Measurements from ENCODE around the gene KCTD1. TPM values are rescaled to one million over a fixed set of nuclear protein-coding genes. Genes with fewer than 3 reads are reported as not detected.
"Not testable (repeated sequence)": the region's sequence is repeated elsewhere in the genome, so short reads cannot be mapped to it uniquely, and the experiment has no call there.

KCTD1 gene
- total RNA-seq, 2 donors from 2014 or later = 12.2 to 36.3 TPM

GRCh38 chr18:26442126-26442525 is 106.2 kb downstream of the KCTD1 start:
- 43 to 51% methylated on average over 3 of the region's 3 CpGs for WGBS, 2 donors
- no peak for DNase-seq
- H3K36me3 ChIP-seq (replicated peaks in 1 of 2; ENCODE audit: insufficient read depth in 1 of 2, low read depth in 2 of 2) = no peaks in the 10 kb centered on the region
- H3K4me1 ChIP-seq = no peaks in the 10 kb centered on the region
- H3K27ac ChIP-seq = no peak overlapping the region
- intact Hi-C loops (cut with DNase I) = no loop called here
- H3K9me3 ChIP-seq = no peaks in the 10 kb centered on the region
- ATAC-seq = no peak
- TF ChIP-seq CTCF (IDR thresholded peaks at IDR 0.05) (no peak), POLR2A (IDR thresholded peaks at IDR 0.05) (no peak)
- no peaks in the 10 kb centered on the region for H3K27me3 ChIP-seq
- H3K4me3 ChIP-seq = no peak overlapping the region

- 45 to 50% methylated on average over 8 of the region's 8 CpGs for WGBS, 2 donors
- ATAC-seq (peak; percentile 71), DNase-seq (peak in 1 of 4 donors; percentile 13)
- no peaks in the 10 kb centered on the region for H3K4me1 ChIP-seq
- H3K4me3 ChIP-seq = no peak overlapping the region
- H3K27ac ChIP-seq = no peak overlapping the region
- H3K36me3 ChIP-seq (replicated peaks in 1 of 2; ENCODE audit: insufficient read depth in 1 of 2, low read depth in 2 of 2) = no peaks in the 10 kb centered on the region
- intact Hi-C loops (cut with DNase I) = no loop called here
- TF ChIP-seq POLR2A (IDR thresholded peaks at IDR 0.05) (no peak), CTCF (IDR thresholded peaks at IDR 0.05) (no peak)
- no peaks in the 10 kb centered on the region for H3K27me3 ChIP-seq
- H3K9me3 ChIP-seq = no peaks in the 10 kb centered on the region
Measured at GRCh38 chr18:26440644-26441043, 107.7 kb downstream of the KCTD1 start.

DNA sequence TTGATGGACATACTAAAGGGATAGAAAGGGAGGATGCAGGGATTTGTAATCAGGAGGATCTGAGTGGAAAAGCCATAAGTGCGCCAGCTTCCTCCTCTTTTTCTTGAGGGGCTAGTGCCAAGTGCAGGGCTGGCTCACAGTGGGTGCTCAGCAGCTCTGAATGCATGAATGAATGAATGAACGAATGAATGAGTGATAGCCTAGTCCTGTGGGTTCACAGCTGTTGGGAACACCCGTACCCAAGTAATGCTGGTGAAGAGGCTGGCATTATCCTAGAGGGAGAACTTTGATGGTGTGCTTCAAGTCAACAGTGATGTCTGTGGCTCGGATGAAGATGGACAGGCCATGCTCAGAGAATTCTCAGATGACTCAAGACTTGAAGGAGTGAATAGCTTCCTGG is 108.8 kb downstream of the KCTD1 start:
- H3K9me3 ChIP-seq = no peaks in the 10 kb centered on the region
- DNase-seq = no peak
- intact Hi-C loops (cut with DNase I) = no loop called here
- no peak overlapping the region for H3K4me3 ChIP-seq
- 66 to 70% methylated on average over 4 of the region's 4 CpGs for WGBS, 2 donors
- no peaks in the 10 kb centered on the region for H3K36me3 ChIP-seq (replicated peaks in 1 of 2; ENCODE audit: insufficient read depth in 1 of 2, low read depth in 2 of 2)
- no peak for ATAC-seq
- no peaks in the 10 kb centered on the region for H3K4me1 ChIP-seq
- TF ChIP-seq POLR2A (IDR thresholded peaks at IDR 0.05) (no peak), CTCF (IDR thresholded peaks at IDR 0.05) (no peak)
- H3K27me3 ChIP-seq = no peaks in the 10 kb centered on the region
- H3K27ac ChIP-seq = no peak overlapping the region

- ATAC-seq (no peak), DNase-seq (no peak)
- no peak overlapping the region for H3K27ac ChIP-seq
- no peak overlapping the region for H3K4me3 ChIP-seq
- H3K36me3 ChIP-seq (replicated peaks in 1 of 2; ENCODE audit: insufficient read depth in 1 of 2, low read depth in 2 of 2) = no peaks in the 10 kb centered on the region
- WGBS, 2 donors = 82% methylated on average over 5 of the region's 5 CpGs
- H3K4me1 ChIP-seq = no peaks in the 10 kb centered on the region
- H3K27me3 ChIP-seq = no peaks in the 10 kb centered on the region
- TF ChIP-seq CTCF (IDR thresholded peaks at IDR 0.05) = no peak
- TF ChIP-seq POLR2A (IDR thresholded peaks at IDR 0.05) = no peak
- H3K9me3 ChIP-seq = no peaks in the 10 kb centered on the region
- intact Hi-C loops (cut with DNase I) = no loop called here
Measured at GRCh38 chr18:26438980-26439379, 109.4 kb downstream of the KCTD1 start.

GRCh38 chr18:26437634-26438033 is 110.7 kb downstream of the KCTD1 start:
- intact Hi-C loops (cut with DNase I); H3K36me3 ChIP-seq (replicated peaks in 1 of 2; ENCODE audit: insufficient read depth in 1 of 2, low read depth in 2 of 2); DNase-seq: not testable (repeated sequence)

More at GRCh38 chr18:26437634-26438033, 110.7 kb downstream of the KCTD1 start:
- not testable (repeated sequence) for H3K4me1 ChIP-seq, H3K27me3 ChIP-seq, H3K4me3 ChIP-seq, ATAC-seq, H3K27ac ChIP-seq, H3K9me3 ChIP-seq
- 75 to 78% methylated on average over 3 of the region's 3 CpGs for WGBS, 2 donors

All from body of pancreas (tissue), 4 donors.